SU-DHL-6 (cell line): ENCODE measurements around the gene TMX3.

ENCODE experiments used
- CTCF ChIP-seq: fragments of 200-600 bp; sonication (generic); IDR thresholded peaks from one replicate; pipeline ENCODE4 v1.5.1; 2017; ENCODE audit warnings: antibody characterized with exemption, mild to moderate bottlenecking, low read length, moderate library complexity; ENCODE audit not compliant: insufficient read depth, poor library complexity, severe bottlenecking
- EZH2phosphoT487 ChIP-seq: fragments of 200-600 bp; sonication (generic), shearing (Covaris generic); conservative IDR thresholded peaks from 2 replicates; pipeline ENCODE4 v1.6.1; 2018; ENCODE audit warnings: mild to moderate bottlenecking, antibody characterized with exemption, low read length, moderate library complexity, mixed read lengths

- TF ChIP-seq CTCF (no peak), EZH2phosphoT487 (no peak)
These were observed 49.1 kb upstream of the TMX3 start for GRCh38 chr18:68764016-68764415.
